ENCODE data around the gene SOBP.

GRCh38 chr6:107515955-107516354 lies 26.0 kb downstream of the SOBP start:
- TF ChIP-seq CTCF (IDR thresholded peaks at IDR 0.05 in 4 of 5, conservative IDR thresholded peaks at IDR 0.05 in 1 of 5) (no peak), POLR2A (IDR thresholded peaks at IDR 0.05) (no peak)

Measured in gastrocnemius medialis (tissue), 4 donors.